Measurements from ENCODE around the gene RIOK1.

DNA sequence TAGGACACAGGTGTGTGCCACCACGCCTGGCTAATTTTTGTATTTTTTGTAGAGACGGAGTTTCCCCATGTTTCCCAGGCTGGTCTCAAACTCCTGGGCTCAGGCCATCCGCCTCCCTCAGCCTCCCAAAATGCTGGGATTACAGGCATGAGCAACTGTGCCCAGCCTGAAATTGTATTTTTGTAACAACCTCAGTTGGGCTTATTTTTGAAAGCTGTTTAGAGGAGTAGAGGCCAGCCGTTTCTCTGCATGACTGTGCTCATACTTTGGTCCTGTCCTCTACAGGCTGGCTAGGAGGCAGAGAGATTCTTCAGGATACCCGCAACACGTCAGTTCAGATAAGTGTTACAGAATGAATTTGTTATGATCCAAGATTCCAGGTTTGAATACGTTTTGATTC, 22.2 kb upstream of the RIOK1 start:
- TF ChIP-seq, protein P1, sequence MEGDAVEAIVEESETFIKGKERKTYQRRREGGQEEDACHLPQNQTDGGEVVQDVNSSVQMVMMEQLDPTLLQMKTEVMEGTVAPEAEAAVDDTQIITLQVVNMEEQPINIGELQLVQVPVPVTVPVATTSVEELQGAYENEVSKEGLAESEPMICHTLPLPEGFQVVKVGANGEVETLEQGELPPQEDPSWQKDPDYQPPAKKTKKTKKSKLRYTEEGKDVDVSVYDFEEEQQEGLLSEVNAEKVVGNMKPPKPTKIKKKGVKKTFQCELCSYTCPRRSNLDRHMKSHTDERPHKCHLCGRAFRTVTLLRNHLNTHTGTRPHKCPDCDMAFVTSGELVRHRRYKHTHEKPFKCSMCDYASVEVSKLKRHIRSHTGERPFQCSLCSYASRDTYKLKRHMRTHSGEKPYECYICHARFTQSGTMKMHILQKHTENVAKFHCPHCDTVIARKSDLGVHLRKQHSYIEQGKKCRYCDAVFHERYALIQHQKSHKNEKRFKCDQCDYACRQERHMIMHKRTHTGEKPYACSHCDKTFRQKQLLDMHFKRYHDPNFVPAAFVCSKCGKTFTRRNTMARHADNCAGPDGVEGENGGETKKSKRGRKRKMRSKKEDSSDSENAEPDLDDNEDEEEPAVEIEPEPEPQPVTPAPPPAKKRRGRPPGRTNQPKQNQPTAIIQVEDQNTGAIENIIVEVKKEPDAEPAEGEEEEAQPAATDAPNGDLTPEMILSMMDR (conservative IDR thresholded peaks at IDR 0.05; ENCODE audit: low read depth, low read length) = no peak
- TF ChIP-seq EZH2 (IDR thresholded peaks at IDR 0.05; ENCODE audit: borderline replicate concordance, low read depth, low read length, poor library complexity, severe bottlenecking) = no peak
